Esophagus muscularis mucosa (tissue), 2 donors: ENCODE measurements around the gene STK4.

Experiments used
- POLR2A ChIP-seq: fragments of 450-650 bp; IDR thresholded peaks from one replicate; pipeline ENCODE4 v1.6.1; 2017; ENCODE audit warnings: antibody characterized with exemption, moderate library complexity, mild to moderate bottlenecking, low read depth
- POLR2AphosphoS5 ChIP-seq, 2 donors: sonication (generic); formaldehyde crosslinking; IDR thresholded peaks; one replicate each; pipeline ENCODE4 v1.6.1; 2017; ENCODE audit warnings: antibody characterized with exemption in 2 of 2

- TF ChIP-seq POLR2AphosphoS5 (IDR thresholded peaks at IDR 0.05) (no peak), POLR2A (no peak)
Measured at GRCh38 chr20:45087814-45088213, 121.5 kb downstream of the STK4 start.
